SK-N-SH (cell line): ENCODE data around the gene BCAP31. TPM values are rescaled to one million over a fixed set of nuclear protein-coding genes. Genes with fewer than 3 reads are reported as not detected.

Experiments
- CTCF ChIA-PET: fragments of 300-600, 350-600 bp; formaldehyde crosslinking; extraction: SDS; loops from one replicate; lab custom pipeline; 2021; lab: Yijun Ruan, JAX
- POLR2A ChIA-PET: fragments of 350-600 bp; sonication (Branson Sonifier 250); formaldehyde crosslinking; extraction: SDS; loops from one replicate; lab custom pipeline; 2020; ENCODE audit warnings: antibody characterized with exemption, inconsistent platforms; lab: Yijun Ruan, JAX
- DNase-seq: peaks from one replicate; pipeline ENCODE4 v3.0.0; 2012
- H2AFZ ChIP-seq: fragments of 200-600 bp; sonication (generic); 2 replicates; pipeline ENCODE4 v1.8.1; 2016; ENCODE audit warnings: antibody characterized with exemption, mild to moderate bottlenecking, low read depth
- H3F3A ChIP-seq: fragments of 200-600 bp; sonication (generic); replicated peaks from 2 replicates; pipeline ENCODE3; 2016; ENCODE audit warnings: antibody characterized with exemption, mild to moderate bottlenecking; ENCODE audit not compliant: insufficient read depth
- H3K27ac ChIP-seq, 2 experiments: fragments of 200-500 bp in 1 of 2; fragments of 200-600 bp in 1 of 2; sonication (Bioruptor generic) in 1 of 2; sonication (generic), shearing (Covaris generic) in 1 of 2; 2 replicates each; pipeline versions ENCODE4 v1.5.1 to v1.6.1; 2014 to 2016; ENCODE audit warnings: low read depth in 2 of 2, inconsistent platforms in 1 of 2, low read length in 1 of 2, mild to moderate bottlenecking in 1 of 2, mixed read lengths in 1 of 2
- H3K27me3 ChIP-seq: fragments of 200-600 bp; sonication (generic), shearing (Covaris generic); 2 replicates; pipeline ENCODE4 v1.6.1; 2016; ENCODE audit warnings: mixed run types; ENCODE audit not compliant: insufficient read depth
- H3K36me3 ChIP-seq, 2 experiments: fragments of 200-500 bp in 1 of 2; fragments of 200-600 bp in 1 of 2; sonication (Bioruptor generic) in 1 of 2; sonication (generic) in 1 of 2; replicated peaks in 1 of 2; 2 replicates each; pipeline versions ENCODE3 to v1.5.1; 2014 to 2016; ENCODE audit warnings: low read length in 1 of 2, mild to moderate bottlenecking in 1 of 2; ENCODE audit not compliant: insufficient read depth in 2 of 2, control insufficient read depth in 1 of 2
- H3K4me1 ChIP-seq, 2 experiments: fragments of 200-500 bp in 1 of 2; fragments of 200-600 bp in 1 of 2; sonication (Bioruptor generic) in 1 of 2; sonication (generic), shearing (Covaris generic) in 1 of 2; 2 replicates each; pipeline versions ENCODE4 v1.5.1 to v1.6.1; 2014 to 2016; ENCODE audit warnings: low read depth in 1 of 2, low read length in 1 of 2, mixed run types in 1 of 2; ENCODE audit not compliant: insufficient read depth in 2 of 2, control insufficient read depth in 1 of 2
- H3K4me2 ChIP-seq: fragments of 200-600 bp; sonication (generic), shearing (Covaris generic); 2 replicates; pipeline ENCODE4 v1.6.1; 2017; ENCODE audit warnings: mixed run types
- H3K4me3 ChIP-seq, 2 experiments: fragments of 200-500 bp in 1 of 2; fragments of 200-600 bp in 1 of 2; sonication (Bioruptor generic) in 1 of 2; sonication (generic), shearing (Covaris generic) in 1 of 2; 2 replicates each; pipeline versions ENCODE4 v1.5.1 to v1.8.1; 2014 to 2016; ENCODE audit warnings: low read depth in 2 of 2, inconsistent platforms in 1 of 2, low read length in 1 of 2, mild to moderate bottlenecking in 1 of 2, mixed read lengths in 1 of 2, moderate library complexity in 1 of 2
- H3K79me2 ChIP-seq: fragments of 200-600 bp; sonication (generic); 2 replicates; pipeline ENCODE4 v1.8.1; 2017; ENCODE audit warnings: mild to moderate bottlenecking; ENCODE audit not compliant: insufficient read depth
- H3K9ac ChIP-seq: fragments of 200-600 bp; sonication (generic); 2 replicates; pipeline ENCODE4 v1.6.1; 2017; ENCODE audit warnings: mixed run types
- H3K9me2 ChIP-seq: fragments of 200-600 bp; sonication (generic); 2 replicates; pipeline ENCODE4 v1.6.1; 2017; ENCODE audit warnings: mixed run types
- H3K9me3 ChIP-seq: fragments of 200-600 bp; sonication (generic); 2 replicates; pipeline ENCODE4 v1.6.1; 2017; ENCODE audit warnings: mixed run types, mild to moderate bottlenecking, moderate library complexity
- H4K20me1 ChIP-seq: fragments of 200-600 bp; sonication (generic); 2 replicates; pipeline ENCODE4 v1.6.1; 2017; ENCODE audit warnings: mild to moderate bottlenecking, mixed run types; ENCODE audit not compliant: insufficient read depth
- CTCF ChIP-seq: fragments of 200-600 bp; sonication (generic); IDR thresholded peaks from 2 replicates; pipeline ENCODE4 v1.6.1; 2017; ENCODE audit warnings: antibody characterized with exemption, mild to moderate bottlenecking, moderate library complexity
- EP300 ChIP-seq, 2 experiments: IDR thresholded peaks; 2 replicates each; pipeline versions ENCODE4 v1.4.0 to v1.6.1; 2012; ENCODE audit warnings: borderline replicate concordance in 1 of 2, low read depth in 1 of 2, low read length in 1 of 2
- FOSL2 ChIP-seq: IDR thresholded peaks from 2 replicates; pipeline ENCODE4 v1.4.0; 2012; ENCODE audit warnings: low read depth, mild to moderate bottlenecking, moderate library complexity, borderline replicate concordance
- FOXM1 ChIP-seq: IDR thresholded peaks from 2 replicates; pipeline ENCODE4 v1.4.0; 2012; ENCODE audit warnings: low read depth, mild to moderate bottlenecking
- MEF2A ChIP-seq: IDR thresholded peaks from 2 replicates; pipeline ENCODE4 v1.4.0; 2012; ENCODE audit warnings: low read depth, borderline replicate concordance
- NFIC ChIP-seq: IDR thresholded peaks from 2 replicates; pipeline ENCODE4 v1.4.0; 2012; ENCODE audit warnings: borderline replicate concordance
- PBX3 ChIP-seq: IDR thresholded peaks from 2 replicates; pipeline ENCODE4; 2012
- POLR2AphosphoS5 ChIP-seq: IDR thresholded peaks from 2 replicates; pipeline ENCODE4 v1.6.1; 2012; ENCODE audit warnings: low read depth, low read length
- SMC3 ChIP-seq: IDR thresholded peaks from 2 replicates; pipeline ENCODE4 v1.6.1; 2012; ENCODE audit warnings: low read depth, low read length, improper control_type of control experiment
- USF1 ChIP-seq: IDR thresholded peaks from 2 replicates; pipeline ENCODE4 v1.4.0; 2012; ENCODE audit warnings: low read depth, borderline replicate concordance
- YY1 ChIP-seq: IDR thresholded peaks from 2 replicates; pipeline ENCODE4 v1.4.0; 2012; ENCODE audit warnings: low read depth, mild to moderate bottlenecking
- ZBTB33 ChIP-seq: IDR thresholded peaks from 2 replicates; pipeline ENCODE4 v1.4.0; 2012; ENCODE audit warnings: low read depth, borderline replicate concordance
- WGBS: methylation state at CpG from one replicate; pipeline ENCODE4 v1.1.6; 2017; ENCODE audit warnings: low lambda C conversion rate; 5-methylcytosine and 5-hydroxymethylcytosine counted together
- polyA plus RNA-seq, 3 experiments: library from polyadenylated mRNA; depleted of rRNA; stranded (reverse); fragments of >200 nt; gene quantifications; 2 replicates each; pipeline ENCODE4 v1.2.3, GENCODE V29; 2012
- TF ChIP-seq, protein P1 (sequence below): IDR thresholded peaks from 2 replicates; pipeline ENCODE4 v1.4.0; 2012; ENCODE audit warnings: low read depth
- TF ChIP-seq, protein P2 (sequence below): IDR thresholded peaks from 2 replicates; pipeline ENCODE4 v1.6.1; 2012; ENCODE audit warnings: mild to moderate bottlenecking, low read depth, low read length, moderate library complexity

BCAP31 gene
- polyA plus RNA-seq, 1 of the 3 experiments (the other 2 are of a cell fraction), result 173 TPM

DNA sequence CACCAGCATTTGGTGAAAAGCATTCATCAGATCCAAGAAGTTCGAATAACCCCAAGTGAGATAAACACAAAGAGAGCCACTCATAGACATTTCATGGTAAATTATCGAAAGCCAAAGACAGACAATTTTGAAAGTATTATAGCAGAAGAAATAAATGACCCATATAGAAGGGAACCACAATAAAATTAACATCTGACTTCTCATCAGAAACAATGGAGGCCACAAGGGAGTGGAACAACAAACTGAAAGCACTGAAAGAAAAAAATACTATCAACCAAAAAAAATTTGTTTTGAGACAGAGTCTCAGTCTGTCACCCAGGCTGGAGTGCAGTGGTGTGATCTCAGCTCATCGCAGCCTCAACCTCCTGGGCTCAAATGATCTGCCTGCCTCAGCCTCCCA lies 64.9 kb downstream of the BCAP31 start:
- Histone ChIP-seq H3K27me3 (peaks cover 10% of the 10 kb centered on the region; the same call in 1 of the 2 replicates), H3K9ac (no peak overlapping the region), H2AFZ (no peak overlapping the region), H3K9me2 (no peaks in the 10 kb centered on the region), H3K4me1 (no peaks in the 10 kb centered on the region), H3K4me2 (no peak overlapping the region), H3K79me2 (no peaks in the 10 kb centered on the region), H4K20me1 (no peaks in the 10 kb centered on the region), H3K36me3 (no peaks in the 10 kb centered on the region), H3K27ac (no peak overlapping the region), H3K4me3 (no peak overlapping the region), H3K9me3 (no peaks in the 10 kb centered on the region), H3F3A (no peaks in the 10 kb centered on the region)
- no peak for DNase-seq
- 33% methylated on average over 2 of the region's 3 CpGs for WGBS
- CTCF ChIA-PET, result interaction anchor here (1.1 to 7.9 kb wide), 2 partner anchors 8 to 152 kb away, joined by 3 to 55 read pairs; no protein-coding TSS in a partner anchor
- POLR2A ChIA-PET, result no interaction called here
- no peak for TF ChIP-seq YY1
- TF ChIP-seq MEF2A, result no peak
- no peak for TF ChIP-seq POLR2AphosphoS5
- no peak for TF ChIP-seq CTCF
- TF ChIP-seq FOSL2, result no peak
- TF ChIP-seq, protein P1, sequence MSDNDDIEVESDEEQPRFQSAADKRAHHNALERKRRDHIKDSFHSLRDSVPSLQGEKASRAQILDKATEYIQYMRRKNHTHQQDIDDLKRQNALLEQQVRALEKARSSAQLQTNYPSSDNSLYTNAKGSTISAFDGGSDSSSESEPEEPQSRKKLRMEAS, result no peak

GRCh38 chrX:153657161-153657560 lies 67.0 kb downstream of the BCAP31 start:
- Histone ChIP-seq H3F3A (no peaks in the 10 kb centered on the region), H3K9ac (no peak overlapping the region), H4K20me1 (no peaks in the 10 kb centered on the region), H3K27ac (no peak overlapping the region), H3K9me2 (no peaks in the 10 kb centered on the region), H3K27me3 (peaks cover 10% of the 10 kb centered on the region; the same call in 1 of the 2 replicates), H3K4me3 (no peak overlapping the region), H3K4me2 (no peak overlapping the region), H3K9me3 (no peaks in the 10 kb centered on the region), H3K79me2 (no peaks in the 10 kb centered on the region), H3K4me1 (no peaks in the 10 kb centered on the region), H2AFZ (no peak overlapping the region), H3K36me3 (no peaks in the 10 kb centered on the region)
- ChIA-PET POLR2A (no interaction called here), CTCF (interaction anchor here (1.3 to 7.9 kb wide), 4 partner anchors 10 to 118 kb away, joined by 7 to 55 read pairs (median 10); no protein-coding TSS in a partner anchor)
- 26% methylated on average over 8 of the region's 9 CpGs for WGBS
- DNase-seq, result no peak
- TF ChIP-seq PBX3 (no peak), SMC3 (no peak), FOXM1 (no peak), EP300 (IDR thresholded peaks at IDR 0.05; ENCODE audit: borderline replicate concordance in 1 of 2, low read depth in 1 of 2, low read length in 1 of 2) (no peak), USF1 (no peak), NFIC (no peak), ZBTB33 (no peak), CTCF (no peak)
- TF ChIP-seq, protein P1, result no peak
- TF ChIP-seq, protein P2, sequence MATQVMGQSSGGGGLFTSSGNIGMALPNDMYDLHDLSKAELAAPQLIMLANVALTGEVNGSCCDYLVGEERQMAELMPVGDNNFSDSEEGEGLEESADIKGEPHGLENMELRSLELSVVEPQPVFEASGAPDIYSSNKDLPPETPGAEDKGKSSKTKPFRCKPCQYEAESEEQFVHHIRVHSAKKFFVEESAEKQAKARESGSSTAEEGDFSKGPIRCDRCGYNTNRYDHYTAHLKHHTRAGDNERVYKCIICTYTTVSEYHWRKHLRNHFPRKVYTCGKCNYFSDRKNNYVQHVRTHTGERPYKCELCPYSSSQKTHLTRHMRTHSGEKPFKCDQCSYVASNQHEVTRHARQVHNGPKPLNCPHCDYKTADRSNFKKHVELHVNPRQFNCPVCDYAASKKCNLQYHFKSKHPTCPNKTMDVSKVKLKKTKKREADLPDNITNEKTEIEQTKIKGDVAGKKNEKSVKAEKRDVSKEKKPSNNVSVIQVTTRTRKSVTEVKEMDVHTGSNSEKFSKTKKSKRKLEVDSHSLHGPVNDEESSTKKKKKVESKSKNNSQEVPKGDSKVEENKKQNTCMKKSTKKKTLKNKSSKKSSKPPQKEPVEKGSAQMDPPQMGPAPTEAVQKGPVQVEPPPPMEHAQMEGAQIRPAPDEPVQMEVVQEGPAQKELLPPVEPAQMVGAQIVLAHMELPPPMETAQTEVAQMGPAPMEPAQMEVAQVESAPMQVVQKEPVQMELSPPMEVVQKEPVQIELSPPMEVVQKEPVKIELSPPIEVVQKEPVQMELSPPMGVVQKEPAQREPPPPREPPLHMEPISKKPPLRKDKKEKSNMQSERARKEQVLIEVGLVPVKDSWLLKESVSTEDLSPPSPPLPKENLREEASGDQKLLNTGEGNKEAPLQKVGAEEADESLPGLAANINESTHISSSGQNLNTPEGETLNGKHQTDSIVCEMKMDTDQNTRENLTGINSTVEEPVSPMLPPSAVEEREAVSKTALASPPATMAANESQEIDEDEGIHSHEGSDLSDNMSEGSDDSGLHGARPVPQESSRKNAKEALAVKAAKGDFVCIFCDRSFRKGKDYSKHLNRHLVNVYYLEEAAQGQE, result no peak
